A549 (cell line): ENCODE data around the gene TRAPPC1. TPM values are rescaled to one million over a fixed set of nuclear protein-coding genes. Genes with fewer than 3 reads are reported as not detected.

Experiments used
- ATAC-seq, 2 experiments: fragments of 200-7000 bp in 1 of 2; fragments of >200 bp in 1 of 2; cut with Nextera tagmentation in 1 of 2; cut with Tn5 transposase in 1 of 2; 3 replicates each; pipeline versions ENCODE4 v1.8.0 to v1.9.1; 2018 to 2020; ENCODE audit warnings: mild to moderate bottlenecking in 1 of 2, moderate library complexity in 1 of 2
- CTCF ChIA-PET: fragments of 300-600 bp; sonication (Branson Sonifier 250); formaldehyde crosslinking; extraction: SDS; loops from one replicate; lab custom pipeline; 2021; ENCODE audit warnings: antibody characterized with exemption, inconsistent platforms; lab: Yijun Ruan, JAX
- POLR2A ChIA-PET: fragments of 350-600 bp; formaldehyde crosslinking; extraction: SDS; loops from one replicate; lab custom pipeline; 2021; ENCODE audit warnings: antibody characterized with exemption, inconsistent platforms; lab: Yijun Ruan, JAX
- DNase-seq, 2 experiments: peaks; one replicate each; pipeline versions ENCODE4 v3.0.0 to v3.0.0-alpha.2; 2011 to 2016; ENCODE audit warnings: low read depth in 1 of 2, low spot score in 1 of 2
- FAIRE-seq: peaks from 2 replicates; lab custom pipeline; 2011; peaks lifted over from hg19 to GRCh38; lab: Jason Lieb, UNC
- H3K27ac ChIP-seq, 2 experiments: fragments of >200 bp; sonication (Bioruptor Twin); formaldehyde crosslinking; 3 replicates each; pipeline ENCODE4 v1.5.1; 2016 to 2017
- H3K4me1 ChIP-seq: fragments of >200 bp; sonication (Bioruptor Twin); formaldehyde crosslinking; 3 replicates; pipeline ENCODE4 v1.6.1; 2016
- H3K4me2 ChIP-seq: fragments of >200 bp; sonication (Bioruptor Twin); formaldehyde crosslinking; 3 replicates; pipeline ENCODE4 v1.6.1; 2016
- H3K4me3 ChIP-seq: fragments of >200 bp; sonication (Bioruptor Twin); formaldehyde crosslinking; 3 replicates; pipeline ENCODE4 v1.5.1; 2016
- H3K9me3 ChIP-seq: fragments of >200 bp; sonication (Bioruptor Twin); formaldehyde crosslinking; 3 replicates; pipeline ENCODE4 v1.6.1; 2016
- CHD2 ChIP-seq: fragments of 150-350 bp; IDR thresholded peaks from 2 replicates; pipeline ENCODE4 v1.6.1; 2014; ENCODE audit warnings: low read length; ENCODE audit not compliant: partially characterized antibody
- CHD4 ChIP-seq: fragments of 200-600 bp; sonication (generic); IDR thresholded peaks from 2 replicates; pipeline ENCODE4 v1.6.1; 2016; ENCODE audit warnings: antibody characterized with exemption, mild to moderate bottlenecking, borderline replicate concordance
- EHF ChIP-seq: fragments of 250-450 bp; sonication (Bioruptor Pico); IDR thresholded peaks from 2 replicates; pipeline ENCODE4 v1.5.0; 2020; ENCODE audit warnings: mild to moderate bottlenecking
- EP300 ChIP-seq, 2 experiments: fragments of >200 bp; sonication (Bioruptor Twin); formaldehyde crosslinking; IDR thresholded peaks; 2 replicates in 1 of 2; 3 replicates in 1 of 2; pipeline ENCODE4 v1.6.1; 2016 to 2017
- ESRRA ChIP-seq: fragments of 150-350 bp; IDR thresholded peaks from 2 replicates; pipeline ENCODE4 v1.6.1; 2014; ENCODE audit warnings: mild to moderate bottlenecking, low read length, borderline replicate concordance
- FOSL2 ChIP-seq, 2 experiments: fragments of 450-650 bp in 1 of 2; fragments of >200 bp in 1 of 2; sonication (Bioruptor Twin) in 1 of 2; formaldehyde crosslinking; IDR thresholded peaks; 2 replicates each; pipeline versions ENCODE4 v1.5.0 to v1.6.1; 2016 to 2020; ENCODE audit warnings: mild to moderate bottlenecking in 1 of 2, moderate library complexity in 1 of 2
- FOXS1 ChIP-seq: fragments of 250-450 bp; sonication (Bioruptor Pico); IDR thresholded peaks from 2 replicates; pipeline ENCODE4 v1.5.0; 2020; ENCODE audit warnings: mild to moderate bottlenecking, moderate library complexity
- GATA3 ChIP-seq: IDR thresholded peaks from 2 replicates; pipeline ENCODE4 v1.6.1; 2012; ENCODE audit warnings: borderline replicate concordance
- HOXB5 ChIP-seq: fragments of 250-450 bp; sonication (Bioruptor Pico); IDR thresholded peaks from 2 replicates; pipeline ENCODE4 v1.5.0; 2020; ENCODE audit warnings: mild to moderate bottlenecking, moderate library complexity
- JUN ChIP-seq, 2 experiments: fragments of >200 bp; sonication (Bioruptor Twin); formaldehyde crosslinking; IDR thresholded peaks; 2 replicates in 1 of 2; 3 replicates in 1 of 2; pipeline ENCODE4 v1.6.1; 2016 to 2017
- MAFK ChIP-seq: fragments of 450-650 bp; IDR thresholded peaks from 2 replicates; pipeline ENCODE4 v1.6.1; 2014; ENCODE audit not compliant: partially characterized antibody
- NR3C1 ChIP-seq: fragments of >200 bp; sonication (Bioruptor Twin); formaldehyde crosslinking; IDR thresholded peaks from 3 replicates; pipeline ENCODE4 v1.6.1; 2017
- POLR2A ChIP-seq: IDR thresholded peaks from 2 replicates; pipeline ENCODE4 v1.6.1; 2012; ENCODE audit warnings: mild to moderate bottlenecking, low read length
- POLR2AphosphoS2 ChIP-seq: conservative IDR thresholded peaks from 2 replicates; pipeline ENCODE4 v1.6.1; 2012; ENCODE audit warnings: low read length, improper control_type of control experiment, inconsistent platforms
- RAD21 ChIP-seq, 2 experiments: fragments of >200 bp in 1 of 2; sonication (Bioruptor Twin) in 1 of 2; formaldehyde crosslinking in 1 of 2; IDR thresholded peaks in 1 of 2; conservative IDR thresholded peaks in 1 of 2; 2 replicates in 1 of 2; 3 replicates in 1 of 2; pipeline ENCODE4 v1.6.1; 2012 to 2018; ENCODE audit warnings: inconsistent platforms in 1 of 2
- RCOR1 ChIP-seq: fragments of 150-350 bp; IDR thresholded peaks from 2 replicates; pipeline ENCODE4 v1.6.1; 2014; ENCODE audit warnings: antibody characterized with exemption, low read length, low read depth
- RFX5 ChIP-seq: fragments of 450-650 bp; IDR thresholded peaks from 2 replicates; pipeline ENCODE4 v1.7.1; 2014; ENCODE audit warnings: antibody characterized with exemption, mild to moderate bottlenecking, moderate library complexity
- TFCP2L1 ChIP-seq: fragments of 250-450 bp; sonication (Bioruptor Pico); IDR thresholded peaks from 2 replicates; pipeline ENCODE4 v1.5.0; 2021; ENCODE audit warnings: mild to moderate bottlenecking
- TP53 ChIP-seq: fragments of 250-450 bp; sonication (Bioruptor Pico); IDR thresholded peaks from 2 replicates; pipeline ENCODE4 v1.5.0; 2021; ENCODE audit warnings: mild to moderate bottlenecking, moderate library complexity
- ZFP36 ChIP-seq: fragments of 450-650 bp; IDR thresholded peaks from 2 replicates; pipeline ENCODE4 v1.6.1; 2014; ENCODE audit warnings: borderline replicate concordance; ENCODE audit not compliant: partially characterized antibody
- ZSCAN20 ChIP-seq: fragments of 250-450 bp; sonication (Bioruptor Pico); IDR thresholded peaks from 2 replicates; pipeline ENCODE4 v1.8.0; 2022; ENCODE audit warnings: mild to moderate bottlenecking, moderate library complexity
- WGBS: methylation state at CpG from one replicate; pipeline ENCODE4 v1.1.6; 2017; ENCODE audit errors: missing lambda C conversion rate; 5-methylcytosine and 5-hydroxymethylcytosine counted together
- polyA plus RNA-seq, 4 experiments: library from polyadenylated mRNA; depleted of rRNA in 3 of 4; stranded (reverse); fragments of >200 nt; fragmentation: RNase III in 1 of 4; extraction: RNeasy Plus Mini Kit Qiagen cat#74134 plus additional on column Dnase treatment in 1 of 4; gene quantifications; 2 replicates in 3 of 4; 3 replicates in 1 of 4; pipeline ENCODE4 v1.2.3, GENCODE V29; 2011 to 2017
- TF ChIP-seq, protein P1 (sequence below): fragments of 250-450 bp; sonication (Bioruptor Pico); IDR thresholded peaks from 2 replicates; pipeline ENCODE4 v1.5.0; 2020; ENCODE audit warnings: low read depth, mild to moderate bottlenecking, moderate library complexity
- TF ChIP-seq, protein P2 (sequence below): fragments of >200 bp; sonication (Bioruptor Twin); formaldehyde crosslinking; IDR thresholded peaks from 3 replicates; pipeline ENCODE4 v1.6.1; 2016

The TRAPPC1 gene
- polyA plus RNA-seq, 2 of the 4 experiments (the other 2 are of a cell fraction) = 200 to 328 TPM

DNA sequence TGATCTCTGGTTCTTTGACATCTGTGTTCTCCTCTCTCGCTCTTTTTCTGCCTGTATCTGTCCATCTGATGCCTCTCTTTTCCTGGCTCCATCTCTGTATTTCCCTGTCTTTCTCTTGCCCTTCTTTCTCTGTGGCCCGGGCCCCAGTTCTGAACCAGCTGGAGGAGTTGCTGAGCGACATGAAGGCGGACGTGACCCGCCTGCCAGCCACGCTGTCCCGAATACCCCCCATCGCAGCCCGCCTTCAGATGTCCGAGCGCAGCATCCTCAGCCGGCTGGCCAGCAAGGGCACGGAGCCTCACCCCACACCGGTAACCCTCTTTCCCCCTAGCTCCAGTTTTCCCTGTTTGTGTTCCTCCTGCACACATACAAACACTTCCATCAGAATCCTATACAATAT lies 21.5 kb downstream of the TRAPPC1 start:
- no peak for FAIRE-seq
- CTCF ChIA-PET = interaction anchor here (1.1 to 14.8 kb wide), 7 partner anchors 11 to 149 kb away, joined by 4 to 372 read pairs (median 111); no protein-coding TSS in a partner anchor
- no peak for ATAC-seq
- TF ChIP-seq FOXS1 (CRISPR knock-in tag) = no peak
- no peak for TF ChIP-seq EP300 (IDR thresholded peaks at IDR 0.05)
- TF ChIP-seq MAFK = no peak
- no peak for TF ChIP-seq POLR2A
- TF ChIP-seq ZSCAN20 = no peak
- no peak for TF ChIP-seq RAD21 (conservative IDR thresholded peaks at IDR 0.05 in 1 of 2, IDR thresholded peaks at IDR 0.05 in 1 of 2)
- no peak for TF ChIP-seq ESRRA
- TF ChIP-seq CHD2 = no peak
- no peak for TF ChIP-seq FOSL2 (IDR thresholded peaks at IDR 0.05)
- TF ChIP-seq FOSL2 (CRISPR knock-in tag; IDR thresholded peaks at IDR 0.05) = no peak
- no peak for TF ChIP-seq TP53 (CRISPR knock-in tag)
- TF ChIP-seq EHF (CRISPR knock-in tag) = no peak
- TF ChIP-seq ZFP36 = no peak
- no peak for TF ChIP-seq JUN (IDR thresholded peaks at IDR 0.05)
- no peak for TF ChIP-seq TFCP2L1 (CRISPR knock-in tag)
- TF ChIP-seq, protein P1, sequence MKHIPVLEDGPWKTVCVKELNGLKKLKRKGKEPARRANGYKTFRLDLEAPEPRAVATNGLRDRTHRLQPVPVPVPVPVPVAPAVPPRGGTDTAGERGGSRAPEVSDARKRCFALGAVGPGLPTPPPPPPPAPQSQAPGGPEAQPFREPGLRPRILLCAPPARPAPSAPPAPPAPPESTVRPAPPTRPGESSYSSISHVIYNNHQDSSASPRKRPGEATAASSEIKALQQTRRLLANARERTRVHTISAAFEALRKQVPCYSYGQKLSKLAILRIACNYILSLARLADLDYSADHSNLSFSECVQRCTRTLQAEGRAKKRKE (CRISPR knock-in tag) = no peak
- TF ChIP-seq, protein P2, sequence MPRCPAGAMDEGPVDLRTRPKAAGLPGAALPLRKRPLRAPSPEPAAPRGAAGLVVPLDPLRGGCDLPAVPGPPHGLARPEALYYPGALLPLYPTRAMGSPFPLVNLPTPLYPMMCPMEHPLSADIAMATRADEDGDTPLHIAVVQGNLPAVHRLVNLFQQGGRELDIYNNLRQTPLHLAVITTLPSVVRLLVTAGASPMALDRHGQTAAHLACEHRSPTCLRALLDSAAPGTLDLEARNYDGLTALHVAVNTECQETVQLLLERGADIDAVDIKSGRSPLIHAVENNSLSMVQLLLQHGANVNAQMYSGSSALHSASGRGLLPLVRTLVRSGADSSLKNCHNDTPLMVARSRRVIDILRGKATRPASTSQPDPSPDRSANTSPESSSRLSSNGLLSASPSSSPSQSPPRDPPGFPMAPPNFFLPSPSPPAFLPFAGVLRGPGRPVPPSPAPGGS = no peak
- no peak overlapping the region for H3K4me3 ChIP-seq
- H3K27ac ChIP-seq = no peak overlapping the region
- peaks cover 7% of the 10 kb centered on the region; the same call in 1 of the 3 replicates for H3K4me1 ChIP-seq
- no peak overlapping the region for H3K4me2 ChIP-seq
- POLR2A ChIA-PET = no interaction called here
- H3K9me3 ChIP-seq = no peaks in the 10 kb centered on the region
- no peak for DNase-seq
- 93% methylated on average over 15 of the region's 15 CpGs for WGBS

DNA sequence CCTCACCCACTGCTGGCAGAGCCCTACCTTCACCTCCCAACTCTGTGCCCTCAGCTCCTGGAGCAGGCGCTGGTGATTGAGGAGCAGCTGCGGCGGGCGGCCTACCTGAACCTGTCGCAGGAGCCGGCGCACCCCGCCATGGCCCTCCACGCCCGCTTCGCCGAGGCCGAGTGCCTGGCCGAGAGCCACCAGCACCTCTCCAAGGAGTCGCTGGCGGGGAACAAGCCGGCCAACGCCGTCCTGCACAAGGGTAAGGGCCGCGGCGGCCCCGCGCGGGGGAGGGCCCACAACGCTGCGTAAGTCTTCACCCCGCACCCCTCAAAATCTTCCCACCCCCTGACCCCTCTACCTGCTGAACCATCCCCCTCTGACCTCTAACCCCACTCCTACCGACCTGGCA lies 22.7 kb downstream of the TRAPPC1 start:
- 96% methylated on average over 28 of the region's 29 CpGs for WGBS
- CTCF ChIA-PET = interaction anchor here (1.9 to 15.1 kb wide), 5 partner anchors 10 to 133 kb away, joined by 5 to 339 read pairs (median 151); no protein-coding TSS in a partner anchor
- H3K4me2 ChIP-seq = no peak overlapping the region
- TF ChIP-seq RFX5 (no peak), RCOR1 (no peak), EHF (CRISPR knock-in tag) (no peak)
- no peak overlapping the region for H3K27ac ChIP-seq
- POLR2A ChIA-PET = no interaction called here
- H3K4me3 ChIP-seq = no peak overlapping the region
- H3K9me3 ChIP-seq = no peaks in the 10 kb centered on the region
- no peak for DNase-seq
- FAIRE-seq = no peak
- no peaks in the 10 kb centered on the region; the same call in 2 of the 3 replicates for H3K4me1 ChIP-seq
- no peak for ATAC-seq

DNA sequence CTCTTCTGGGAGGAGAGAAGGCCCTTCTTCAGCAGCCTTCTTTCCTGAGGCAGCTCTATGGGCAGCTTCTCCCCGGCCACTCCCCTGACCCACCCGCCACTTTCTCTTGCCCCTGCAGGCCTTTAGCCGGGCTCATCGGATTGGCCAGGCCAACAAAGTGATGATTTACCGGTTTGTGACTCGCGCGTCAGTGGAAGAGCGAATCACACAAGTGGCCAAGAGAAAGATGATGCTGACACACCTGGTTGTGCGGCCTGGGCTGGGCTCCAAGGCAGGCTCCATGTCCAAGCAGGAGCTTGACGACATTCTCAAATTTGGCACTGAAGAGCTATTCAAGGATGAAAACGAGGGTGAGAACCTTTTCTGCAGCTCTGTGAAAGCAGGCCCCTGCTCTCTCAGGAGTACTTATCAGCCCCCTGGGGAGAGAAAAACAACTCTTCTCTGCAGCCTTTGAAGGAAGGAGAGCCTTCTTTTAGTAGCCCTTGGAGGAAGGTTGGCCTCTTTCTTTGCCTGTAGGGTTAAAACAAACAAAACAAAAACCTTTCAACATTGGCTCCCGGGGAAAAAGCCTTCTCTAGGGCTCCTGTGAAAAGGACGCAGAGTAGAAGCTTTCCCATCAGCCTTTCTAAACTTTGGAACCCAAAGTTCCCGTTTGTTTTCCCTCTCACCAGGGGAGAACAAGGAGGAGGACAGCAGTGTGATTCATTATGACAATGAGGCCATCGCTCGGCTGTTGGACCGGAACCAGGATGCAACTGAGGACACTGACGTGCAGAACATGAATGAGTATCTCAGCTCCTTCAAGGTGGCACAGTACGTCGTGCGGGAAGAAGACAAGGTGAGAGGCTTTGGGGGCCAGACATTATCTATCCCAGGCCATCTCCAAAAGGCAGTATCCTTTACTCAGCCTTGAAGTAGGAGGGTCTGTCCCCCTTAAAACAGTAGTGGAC lies 28.3 kb downstream of the TRAPPC1 start:
- no peak for FAIRE-seq
- CTCF ChIA-PET = interaction anchor here (0.8 to 15.1 kb wide), 16 partner anchors 7 to 216 kb away, joined by 3 to 339 read pairs (median 6); partner anchors contain the start of genes CHD3 and RNF227
- POLR2A ChIA-PET = no interaction called here
- Histone ChIP-seq H3K9me3 (no peaks in the 10 kb centered on the region), H3K4me1 (no peaks in the 10 kb centered on the region), H3K4me2 (no peak overlapping the region), H3K4me3 (no peak overlapping the region), H3K27ac (no peak overlapping the region)
- TF ChIP-seq CHD4 (no peak), TFCP2L1 (CRISPR knock-in tag) (no peak), GATA3 (no peak), NR3C1 (no peak), POLR2AphosphoS2 (no peak), HOXB5 (no peak), POLR2A (no peak)
- no peak for DNase-seq
- no peak for ATAC-seq
- 88% methylated on average over 22 of the region's 22 CpGs for WGBS
